Pulmonary artery endothelial cell (primary cell): Measurements from ENCODE around the gene MRPL39. TPM values are rescaled to one million over a fixed set of nuclear protein-coding genes. Genes with fewer than 3 reads are reported as not detected.
A peak's percentile ranks its signal among the peaks of the same experiment; 100 is the strongest.

Source experiments
- DNase-seq: peaks from one replicate; pipeline ENCODE4 v3.0.0-alpha.2; 2011; ENCODE audit warnings: low read depth, low spot score
- total RNA-seq: library from RNA; depleted of rRNA; stranded (reverse); fragments of >200 nt; gene quantifications from 2 replicates; pipeline ENCODE4 v1.2.3, GENCODE V29; 2014

MRPL39 gene
- total RNA-seq, 1 donor from 2014 or later, result 47.1 TPM

GRCh38 chr21:25615880-25616279 lies 8.6 kb upstream of the MRPL39 start:
- DNase-seq, result no peak

- DNase-seq, result no peak
Observed at GRCh38 chr21:25614441-25614840, 7.2 kb upstream of the MRPL39 start.

GRCh38 chr21:25608044-25608737 lies 910 bp upstream of the MRPL39 start:
- DNase-seq, result peak; percentile 45

GRCh38 chr21:25589887-25590286 lies 17.4 kb downstream of the MRPL39 start:
- DNase-seq, result no peak

- DNase-seq, result no peak
Observed at GRCh38 chr21:25586791-25587190, 20.5 kb downstream of the MRPL39 start.

GRCh38 chr21:25586326-25586725 lies 21.0 kb downstream of the MRPL39 start:
- no peak for DNase-seq

- DNase-seq, result no peak
Observed at GRCh38 chr21:25584833-25585676, 22.2 kb downstream of the MRPL39 start.

GRCh38 chr21:25583370-25584130 lies 23.7 kb downstream of the MRPL39 start:
- no peak for DNase-seq

- DNase-seq, result no peak
Observed at GRCh38 chr21:25582888-25583287, 24.4 kb downstream of the MRPL39 start.

GRCh38 chr21:25582164-25582790 lies 25.0 kb downstream of the MRPL39 start:
- no peak for DNase-seq

GRCh38 chr21:25581582-25581981 lies 25.7 kb downstream of the MRPL39 start:
- DNase-seq, result no peak

GRCh38 chr21:25580912-25581260 lies 26.4 kb downstream of the MRPL39 start:
- DNase-seq, result no peak

- no peak for DNase-seq
Observed at GRCh38 chr21:25579226-25580013, 27.9 kb downstream of the MRPL39 start.

GRCh38 chr21:25578056-25578961 lies 29.0 kb downstream of the MRPL39 start:
- no peak for DNase-seq

GRCh38 chr21:25577424-25578055 lies 29.7 kb downstream of the MRPL39 start:
- no peak for DNase-seq

GRCh38 chr21:25573409-25574206 lies 33.7 kb downstream of the MRPL39 start:
- DNase-seq, result peak; percentile 41

- no peak for DNase-seq
Observed at GRCh38 chr21:25572861-25573310, 34.4 kb downstream of the MRPL39 start.

- DNase-seq, result no peak
Observed at GRCh38 chr21:25571726-25572121, 35.6 kb downstream of the MRPL39 start.
